ENCODE results near the gene ZCCHC2.

DNA sequence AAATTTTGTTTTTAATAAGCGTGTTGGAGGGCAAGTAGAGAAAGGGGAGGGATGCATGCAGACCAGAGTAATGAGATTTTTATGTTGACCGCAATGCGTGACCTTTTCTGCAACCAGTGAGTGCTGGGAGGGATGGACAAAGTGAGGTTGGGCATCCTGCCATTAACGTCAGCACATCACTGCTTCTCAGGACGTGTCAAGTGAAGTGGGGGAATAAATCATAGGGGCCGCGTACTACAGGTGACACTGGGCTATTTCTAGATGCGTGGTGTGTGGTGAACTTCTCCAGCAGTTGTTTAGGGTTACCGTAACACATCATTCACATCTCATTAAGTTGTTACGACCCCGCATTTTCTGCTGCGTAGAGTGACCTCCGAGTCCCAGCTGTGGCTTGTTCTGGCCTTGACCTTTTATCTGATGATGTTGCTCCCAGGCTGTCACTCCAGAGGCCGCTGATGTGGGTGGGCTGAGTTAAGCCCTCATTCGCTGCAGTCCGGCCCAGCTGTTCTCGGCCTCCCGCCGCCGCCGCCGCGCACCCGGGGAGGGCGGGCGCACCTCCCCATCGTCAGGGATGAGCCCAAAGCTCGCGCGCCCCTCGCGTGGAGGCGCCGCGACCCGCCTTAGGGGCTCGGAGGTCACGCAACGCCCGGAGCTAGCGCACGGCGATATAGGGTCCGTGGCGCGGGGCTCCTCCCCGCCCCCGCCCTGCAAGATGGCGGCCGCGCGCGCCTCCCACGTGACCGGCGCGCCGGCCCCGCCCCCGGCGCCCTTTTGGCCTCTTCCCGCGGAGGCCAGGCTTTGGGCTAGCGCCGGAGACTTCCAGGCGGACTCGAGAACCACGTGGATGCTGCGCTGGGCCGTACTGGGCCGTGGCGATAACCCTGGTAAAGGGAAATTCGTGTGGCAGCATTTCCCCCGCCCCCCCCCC lies 3.5 kb downstream of the ZCCHC2 start:
- TF ChIP-seq, protein P1, sequence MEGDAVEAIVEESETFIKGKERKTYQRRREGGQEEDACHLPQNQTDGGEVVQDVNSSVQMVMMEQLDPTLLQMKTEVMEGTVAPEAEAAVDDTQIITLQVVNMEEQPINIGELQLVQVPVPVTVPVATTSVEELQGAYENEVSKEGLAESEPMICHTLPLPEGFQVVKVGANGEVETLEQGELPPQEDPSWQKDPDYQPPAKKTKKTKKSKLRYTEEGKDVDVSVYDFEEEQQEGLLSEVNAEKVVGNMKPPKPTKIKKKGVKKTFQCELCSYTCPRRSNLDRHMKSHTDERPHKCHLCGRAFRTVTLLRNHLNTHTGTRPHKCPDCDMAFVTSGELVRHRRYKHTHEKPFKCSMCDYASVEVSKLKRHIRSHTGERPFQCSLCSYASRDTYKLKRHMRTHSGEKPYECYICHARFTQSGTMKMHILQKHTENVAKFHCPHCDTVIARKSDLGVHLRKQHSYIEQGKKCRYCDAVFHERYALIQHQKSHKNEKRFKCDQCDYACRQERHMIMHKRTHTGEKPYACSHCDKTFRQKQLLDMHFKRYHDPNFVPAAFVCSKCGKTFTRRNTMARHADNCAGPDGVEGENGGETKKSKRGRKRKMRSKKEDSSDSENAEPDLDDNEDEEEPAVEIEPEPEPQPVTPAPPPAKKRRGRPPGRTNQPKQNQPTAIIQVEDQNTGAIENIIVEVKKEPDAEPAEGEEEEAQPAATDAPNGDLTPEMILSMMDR (IDR thresholded peaks at IDR 0.05): no peak
- TF ChIP-seq POLR2A (IDR thresholded peaks at IDR 0.05): peak; percentile 67 to 69

All from Peyer's patch (tissue), 4 donors.